Glutamatergic neuron (in vitro differentiated cells): ENCODE measurements around the gene RIMS4. TPM values are rescaled to one million over a fixed set of nuclear protein-coding genes. Genes with fewer than 3 reads are reported as not detected.

Source experiments
- DNase-seq: peaks from one replicate; pipeline ENCODE4 v3.0.0; 2022
- H3K27ac Mint-ChIP-seq: one replicate; pipeline ENCODE4 v1.8.0; 2020; ENCODE audit warnings: mild to moderate bottlenecking, mixed read lengths, inconsistent platforms; ENCODE audit not compliant: unreplicated experiment
- H3K27me3 Mint-ChIP-seq: one replicate; pipeline ENCODE4 v1.8.0; 2020; ENCODE audit warnings: mild to moderate bottlenecking, moderate library complexity, mixed read lengths, inconsistent platforms; ENCODE audit not compliant: unreplicated experiment
- H3K36me3 Mint-ChIP-seq: one replicate; pipeline ENCODE4 v1.8.0; 2020; ENCODE audit warnings: mild to moderate bottlenecking, mixed read lengths, inconsistent platforms; ENCODE audit not compliant: unreplicated experiment
- H3K4me1 Mint-ChIP-seq: one replicate; pipeline ENCODE4 v1.8.0; 2020; ENCODE audit warnings: mild to moderate bottlenecking, low read depth, mixed read lengths, inconsistent platforms; ENCODE audit not compliant: unreplicated experiment
- H3K4me3 Mint-ChIP-seq: one replicate; pipeline ENCODE4 v1.8.0; 2020; ENCODE audit warnings: mild to moderate bottlenecking, mixed read lengths, inconsistent platforms; ENCODE audit not compliant: unreplicated experiment
- H3K9me3 Mint-ChIP-seq: one replicate; pipeline ENCODE4 v1.8.0; 2020; ENCODE audit warnings: mild to moderate bottlenecking, moderate library complexity, mixed read lengths, inconsistent platforms; ENCODE audit not compliant: unreplicated experiment
- CTCF ChIP-seq: fragments of 200-600 bp; sonication (generic); IDR thresholded peaks from one replicate; pipeline ENCODE4 v1.5.0; 2021; ENCODE audit not compliant: partially characterized antibody, unreplicated experiment
- long read RNA-seq: library from polyadenylated mRNA; unstranded; transcript quantifications from one replicate; pipeline ENCODE4 v2.0.0, GENCODE V29; 2020; ENCODE audit not compliant: unreplicated experiment
- total RNA-seq: library from RNA; stranded (reverse); fragmentation: NEBNext Ultra II Directional; extraction: Animal tissue kit (Norgen Biotek cat#: 25700); gene quantifications from one replicate; pipeline ENCODE4 v1.2.1, GENCODE V29; 2021; ENCODE audit not compliant: unreplicated experiment

Gene RIMS4
- total RNA-seq: 96.1 TPM
- long read RNA-seq, partial matches to known transcripts: 0 of 5 reads
- long read RNA-seq, other reads (novel, unspliced or antisense): 5 of 5 reads

- Mint-ChIP-seq H3K36me3 (no peaks in the 10 kb centered on the region), H3K27me3 (peaks cover 15% of the 10 kb centered on the region), H3K27ac (peak within 1 kb of the TSS; percentile 83), H3K9me3 (peaks cover 18% of the 10 kb centered on the region), H3K4me1 (peaks cover 34% of the 10 kb centered on the region), H3K4me3 (peak within 1 kb of the TSS; percentile 97)
- no peak for TF ChIP-seq CTCF
- peak; percentile 77 for DNase-seq
Observed at GRCh38 chr20:44810391-44811149, at the start of gene RIMS4. RIMS4 (minus strand) TSS chr20:44810546; CDS start chr20:44810271, 275 bp downstream.

- no peak for DNase-seq
- Mint-ChIP-seq H3K4me1 (peaks cover 3% of the 10 kb centered on the region), H3K9me3 (peaks cover 3% of the 10 kb centered on the region), H3K4me3 (no peak overlapping the region), H3K36me3 (peaks cover 5% of the 10 kb centered on the region), H3K27ac (no peak overlapping the region), H3K27me3 (peaks cover 8% of the 10 kb centered on the region)
- no peak for TF ChIP-seq CTCF
Observed at GRCh38 chr20:44858606-44859360, 48.4 kb upstream of the RIMS4 start.

- Mint-ChIP-seq H3K9me3 (peaks cover 3% of the 10 kb centered on the region), H3K4me1 (no peaks in the 10 kb centered on the region), H3K36me3 (peaks cover 5% of the 10 kb centered on the region), H3K4me3 (no peak overlapping the region), H3K27me3 (peaks cover 8% of the 10 kb centered on the region), H3K27ac (no peak overlapping the region)
- no peak for DNase-seq
- TF ChIP-seq CTCF: no peak
Observed at GRCh38 chr20:44856856-44857448, 46.6 kb upstream of the RIMS4 start.

- Mint-ChIP-seq H3K4me1 (no peaks in the 10 kb centered on the region), H3K9me3 (peaks cover 3% of the 10 kb centered on the region), H3K27ac (no peak overlapping the region), H3K4me3 (no peak overlapping the region), H3K36me3 (peaks cover 5% of the 10 kb centered on the region), H3K27me3 (peaks cover 8% of the 10 kb centered on the region)
- DNase-seq: no peak
- TF ChIP-seq CTCF: no peak
Observed at GRCh38 chr20:44856442-44856841, 46.1 kb upstream of the RIMS4 start.

GRCh38 chr20:44851545-44851944, 41.2 kb upstream of the RIMS4 start:
- Mint-ChIP-seq H3K36me3 (peaks cover 5% of the 10 kb centered on the region), H3K4me3 (no peak overlapping the region), H3K4me1 (no peaks in the 10 kb centered on the region), H3K27me3 (peaks cover 4% of the 10 kb centered on the region), H3K9me3 (peaks cover 3% of the 10 kb centered on the region), H3K27ac (no peak overlapping the region)
- TF ChIP-seq CTCF: no peak
- no peak for DNase-seq
